MM.1S (cell line): ENCODE data around the gene RBM47.

Experiments used
- DNase-seq: peaks from one replicate; pipeline ENCODE4 v3.0.0-alpha.2; 2015
- H2AFZ ChIP-seq: fragments of 300-600 bp; sonication (generic); 2 replicates; pipeline ENCODE4 v1.6.0; 2016; ENCODE audit warnings: antibody characterized with exemption, low read length
- H3F3A ChIP-seq: fragments of 300-600 bp; sonication (generic); 2 replicates; pipeline ENCODE4 v1.6.1; 2016; ENCODE audit warnings: mild to moderate bottlenecking, antibody characterized with exemption, low read length, moderate library complexity, mixed read lengths; ENCODE audit not compliant: insufficient read depth
- H3K27ac ChIP-seq: fragments of 300-600 bp; sonication (generic); 2 replicates; pipeline ENCODE4 v1.5.1; 2016; ENCODE audit warnings: mild to moderate bottlenecking, low read length
- H3K27me3 ChIP-seq: fragments of 300-600 bp; sonication (generic); replicated peaks from 2 replicates; pipeline ENCODE4 v1.6.0; 2016; ENCODE audit warnings: low read length; ENCODE audit not compliant: insufficient read depth
- H3K36me3 ChIP-seq: fragments of 300-600 bp; sonication (generic); replicated peaks from 2 replicates; pipeline ENCODE4 v1.6.1; 2016; ENCODE audit warnings: mild to moderate bottlenecking, low read length, mixed read lengths; ENCODE audit not compliant: insufficient read depth
- H3K4me1 ChIP-seq: fragments of 300-600 bp; sonication (generic); 2 replicates; pipeline ENCODE4 v1.6.1; 2016; ENCODE audit warnings: low read length, mixed read lengths
- H3K4me2 ChIP-seq: fragments of 300-600 bp; sonication (generic); 2 replicates; pipeline ENCODE4 v1.6.0; 2016; ENCODE audit warnings: low read depth, low read length
- H3K4me3 ChIP-seq: fragments of 300-600 bp; sonication (generic); 2 replicates; pipeline ENCODE4 v1.5.1; 2016; ENCODE audit warnings: low read length, mixed read lengths
- H3K79me2 ChIP-seq: fragments of 300-600 bp; sonication (generic); 2 replicates; pipeline ENCODE4 v1.6.1; 2016; ENCODE audit warnings: mixed run types, low read length, mixed read lengths
- H3K9ac ChIP-seq: fragments of 300-600 bp; sonication (generic); 2 replicates; pipeline ENCODE4 v1.6.1; 2016; ENCODE audit warnings: low read length, mixed read lengths
- H3K9me2 ChIP-seq: fragments of 300-600 bp; sonication (generic); replicated peaks from 2 replicates; pipeline ENCODE4 v1.6.1; 2016; ENCODE audit warnings: mild to moderate bottlenecking, low read length, mixed read lengths; ENCODE audit not compliant: insufficient read depth
- H3K9me3 ChIP-seq: fragments of 300-600 bp; sonication (generic); replicated peaks from 2 replicates; pipeline ENCODE4 v1.6.1; 2016; ENCODE audit warnings: mild to moderate bottlenecking, low read length, mixed read lengths; ENCODE audit not compliant: insufficient read depth
- H4K20me1 ChIP-seq: fragments of 300-600 bp; sonication (generic); 2 replicates; pipeline ENCODE4 v1.6.1; 2016; ENCODE audit warnings: mild to moderate bottlenecking, low read length, moderate library complexity, mixed read lengths; ENCODE audit not compliant: insufficient read depth
- EZH2 ChIP-seq: fragments of 300-600 bp; sonication (generic); optimal IDR thresholded peaks from 2 replicates; pipeline ENCODE3; 2017; ENCODE audit warnings: low read depth, mild to moderate bottlenecking, antibody characterized with exemption, low read length, mixed read lengths
- EZH2phosphoT487 ChIP-seq: fragments of 300-600 bp; sonication (generic); IDR thresholded peaks from 2 replicates; pipeline ENCODE4 v1.6.1; 2018; ENCODE audit warnings: antibody characterized with exemption, low read length
- TF ChIP-seq, protein P1 (sequence below): fragments of 300-600 bp; sonication (generic); IDR thresholded peaks from 2 replicates; pipeline ENCODE4 v1.5.1; 2016; ENCODE audit warnings: antibody characterized with exemption, low read length, mixed read lengths

The RBM47 gene

DNA sequence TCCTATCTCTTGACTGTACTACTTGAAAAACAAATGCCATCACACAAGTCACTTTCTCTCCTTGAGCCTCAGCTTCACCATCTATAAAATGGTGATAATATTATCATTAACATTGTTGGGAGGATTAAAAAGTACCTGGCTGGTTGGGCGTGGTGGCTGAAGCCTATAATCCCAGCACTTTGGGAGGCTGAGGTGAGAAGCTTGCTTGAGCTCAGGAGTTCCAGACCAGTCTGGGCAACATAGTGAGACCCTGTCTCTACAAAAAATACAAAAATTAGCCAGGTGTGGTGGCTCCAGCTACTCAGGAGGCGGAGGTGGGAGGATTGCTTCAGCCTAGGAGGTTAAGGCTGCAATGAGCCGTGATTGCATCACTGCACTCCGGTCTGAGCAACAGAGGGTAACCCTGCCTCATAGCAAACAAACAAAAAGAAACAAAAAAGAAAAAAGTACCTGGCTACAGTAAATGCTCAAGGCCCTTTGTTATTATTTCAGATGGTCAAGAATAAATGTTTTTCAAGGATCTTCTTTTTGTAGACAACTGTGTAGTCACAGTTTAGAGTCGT is 174.2 kb downstream of the RBM47 start:
- no peak for DNase-seq
- Histone ChIP-seq H3K9me2 (no peaks in the 10 kb centered on the region), H3K27me3 (no peaks in the 10 kb centered on the region), H3K36me3 (0 out of 2 replicates have a peak, but pooled peaks cover 3% of the 10 kb centered on the region), H3K4me2 (no peak overlapping the region), H3K79me2 (peaks cover 46% of the 10 kb centered on the region), H3K27ac (no peak overlapping the region), H3K9ac (no peak overlapping the region), H3K4me1 (peaks cover 10% of the 10 kb centered on the region), H2AFZ (no peak overlapping the region), H4K20me1 (no peaks in the 10 kb centered on the region), H3K9me3 (no peaks in the 10 kb centered on the region), H3F3A (peaks cover 14% of the 10 kb centered on the region), H3K4me3 (no peak overlapping the region)
- TF ChIP-seq EZH2 (no peak), EZH2phosphoT487 (no peak)
- TF ChIP-seq, protein P1, sequence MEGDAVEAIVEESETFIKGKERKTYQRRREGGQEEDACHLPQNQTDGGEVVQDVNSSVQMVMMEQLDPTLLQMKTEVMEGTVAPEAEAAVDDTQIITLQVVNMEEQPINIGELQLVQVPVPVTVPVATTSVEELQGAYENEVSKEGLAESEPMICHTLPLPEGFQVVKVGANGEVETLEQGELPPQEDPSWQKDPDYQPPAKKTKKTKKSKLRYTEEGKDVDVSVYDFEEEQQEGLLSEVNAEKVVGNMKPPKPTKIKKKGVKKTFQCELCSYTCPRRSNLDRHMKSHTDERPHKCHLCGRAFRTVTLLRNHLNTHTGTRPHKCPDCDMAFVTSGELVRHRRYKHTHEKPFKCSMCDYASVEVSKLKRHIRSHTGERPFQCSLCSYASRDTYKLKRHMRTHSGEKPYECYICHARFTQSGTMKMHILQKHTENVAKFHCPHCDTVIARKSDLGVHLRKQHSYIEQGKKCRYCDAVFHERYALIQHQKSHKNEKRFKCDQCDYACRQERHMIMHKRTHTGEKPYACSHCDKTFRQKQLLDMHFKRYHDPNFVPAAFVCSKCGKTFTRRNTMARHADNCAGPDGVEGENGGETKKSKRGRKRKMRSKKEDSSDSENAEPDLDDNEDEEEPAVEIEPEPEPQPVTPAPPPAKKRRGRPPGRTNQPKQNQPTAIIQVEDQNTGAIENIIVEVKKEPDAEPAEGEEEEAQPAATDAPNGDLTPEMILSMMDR: no peak

- Histone ChIP-seq H3K9me2 (no peaks in the 10 kb centered on the region), H3K9me3 (no peaks in the 10 kb centered on the region), H3K27ac (no peak overlapping the region), H3K79me2 (peaks cover 45% of the 10 kb centered on the region), H3K27me3 (no peaks in the 10 kb centered on the region), H3F3A (peaks cover 19% of the 10 kb centered on the region), H3K9ac (no peak overlapping the region), H2AFZ (no peak overlapping the region), H4K20me1 (no peaks in the 10 kb centered on the region), H3K36me3 (peaks cover 3% of the 10 kb centered on the region; the same call in 1 of the 2 replicates), H3K4me2 (no peak overlapping the region), H3K4me3 (no peak overlapping the region), H3K4me1 (peaks cover 13% of the 10 kb centered on the region)
- TF ChIP-seq EZH2phosphoT487 (no peak), EZH2 (no peak)
- TF ChIP-seq, protein P1: no peak
- DNase-seq: no peak
Observed at GRCh38 chr4:40454816-40455215, 174.8 kb downstream of the RBM47 start.

DNA sequence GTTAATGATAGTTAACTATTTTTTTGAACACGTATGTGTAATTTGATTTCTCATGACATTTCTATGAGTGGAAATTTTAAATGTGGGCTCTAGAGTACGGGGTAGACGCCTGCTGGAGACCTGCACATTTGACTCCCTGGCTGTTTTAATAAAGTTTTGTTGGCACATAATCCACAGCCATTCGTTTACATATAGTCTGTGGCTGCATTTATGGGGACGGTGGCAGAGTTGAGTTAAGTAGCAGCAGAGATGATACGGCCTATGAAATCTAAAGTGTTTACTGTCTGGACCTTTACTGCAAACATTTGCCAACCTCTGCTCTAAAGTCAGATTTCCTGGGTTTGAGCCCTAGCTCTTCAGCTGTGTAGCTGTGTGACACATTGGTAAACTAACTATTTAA is 175.8 kb downstream of the RBM47 start:
- Histone ChIP-seq H2AFZ (no peak overlapping the region), H3K9ac (no peak overlapping the region), H3K4me1 (peaks cover 17% of the 10 kb centered on the region), H3K79me2 (peaks cover 50% of the 10 kb centered on the region), H3F3A (peaks cover 20% of the 10 kb centered on the region), H3K4me2 (no peak overlapping the region), H3K4me3 (no peak overlapping the region), H4K20me1 (no peaks in the 10 kb centered on the region), H3K27ac (no peak overlapping the region), H3K9me2 (no peaks in the 10 kb centered on the region), H3K27me3 (no peaks in the 10 kb centered on the region), H3K36me3 (peaks cover 3% of the 10 kb centered on the region; the same call in 1 of the 2 replicates), H3K9me3 (no peaks in the 10 kb centered on the region)
- no peak for DNase-seq
- no peak for TF ChIP-seq EZH2
- no peak for TF ChIP-seq EZH2phosphoT487
- TF ChIP-seq, protein P1: no peak
